Activated T-cell treated with anti-CD3 and anti-CD28 coated beads for 1 hour (primary cell): ENCODE data around the gene IL10RB.
"Not testable (repeated sequence)": the region's sequence is repeated elsewhere in the genome, so short reads cannot be mapped to it uniquely, and the experiment has no call there.

Source experiments
- DNase-seq: peaks from one replicate; pipeline ENCODE4 v3.0.0-alpha.2; 2020; ENCODE audit warnings: low read depth

Gene IL10RB

DNA sequence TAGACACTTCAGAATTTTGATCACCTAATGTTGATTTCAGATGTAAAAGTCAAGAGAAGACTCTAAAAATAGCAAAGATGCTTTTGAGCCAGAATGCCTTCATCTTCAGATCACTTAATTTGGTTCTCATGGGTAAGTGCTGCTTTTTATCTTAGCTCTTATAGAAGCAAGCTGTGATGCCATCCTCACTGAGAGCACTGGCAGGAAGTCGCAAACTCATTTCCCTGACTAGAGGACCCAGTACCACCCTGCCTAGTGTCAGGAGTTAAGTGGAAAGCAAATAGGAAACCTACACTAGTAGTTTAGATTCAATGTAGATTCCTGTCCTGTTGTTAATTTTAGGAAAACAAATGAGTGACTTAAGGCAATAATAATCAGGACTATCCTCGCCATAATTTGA lies 24.3 kb upstream of the IL10RB start:
- DNase-seq = no peak

DNA sequence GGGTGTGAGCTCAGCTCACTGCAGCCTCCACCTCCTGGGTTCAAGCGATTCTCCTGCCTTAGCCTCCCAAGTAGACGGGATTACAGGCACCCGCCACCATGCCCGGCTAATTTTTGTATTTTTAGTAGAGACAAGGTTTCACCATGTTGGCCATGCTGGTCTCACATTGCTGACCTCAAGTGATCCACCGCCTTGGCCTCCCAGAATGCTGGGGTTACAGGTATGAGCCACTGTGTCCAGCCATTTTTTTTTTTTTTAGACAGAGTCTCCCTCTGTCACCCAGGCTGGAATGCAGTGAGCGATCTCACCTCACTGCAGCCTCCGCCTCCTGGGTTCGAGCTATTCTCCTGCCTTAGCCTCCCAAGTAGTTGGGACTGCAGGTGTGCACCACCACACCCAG lies 23.3 kb upstream of the IL10RB start:
- not testable (repeated sequence) for DNase-seq

DNA sequence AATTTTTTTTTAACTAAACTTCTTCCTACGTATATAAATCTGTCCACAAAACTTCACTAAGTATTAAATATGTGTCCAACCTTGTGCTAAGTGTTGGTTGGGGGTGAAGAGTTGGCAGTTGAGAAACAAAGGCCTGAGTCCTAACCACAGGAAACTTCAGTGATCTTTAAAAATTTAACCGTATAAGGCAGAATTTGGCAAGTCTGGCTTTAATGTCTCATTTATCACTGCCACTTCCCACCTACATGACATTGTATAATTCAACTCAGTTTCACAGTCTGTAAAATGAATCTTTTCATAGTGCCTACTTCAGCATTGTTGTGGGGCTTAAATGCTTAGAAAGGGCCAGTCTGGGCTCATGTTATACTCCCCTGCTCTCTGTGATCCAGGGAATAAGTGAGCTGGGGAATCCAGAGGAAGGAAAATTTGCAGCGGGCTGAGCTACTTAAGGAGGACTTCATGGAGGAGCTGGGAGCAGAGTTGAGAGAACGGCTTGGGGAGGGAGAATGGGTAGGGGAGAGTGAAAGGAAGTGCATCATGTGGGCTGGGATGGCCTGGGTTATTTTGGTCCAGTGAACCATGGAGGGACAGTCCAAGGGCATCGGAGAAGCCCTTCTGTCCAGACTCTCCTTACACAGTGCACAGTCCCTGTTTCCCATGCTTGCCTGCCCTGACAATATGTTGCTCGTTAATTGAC lies 21.9 kb upstream of the IL10RB start:
- no peak for DNase-seq

DNA sequence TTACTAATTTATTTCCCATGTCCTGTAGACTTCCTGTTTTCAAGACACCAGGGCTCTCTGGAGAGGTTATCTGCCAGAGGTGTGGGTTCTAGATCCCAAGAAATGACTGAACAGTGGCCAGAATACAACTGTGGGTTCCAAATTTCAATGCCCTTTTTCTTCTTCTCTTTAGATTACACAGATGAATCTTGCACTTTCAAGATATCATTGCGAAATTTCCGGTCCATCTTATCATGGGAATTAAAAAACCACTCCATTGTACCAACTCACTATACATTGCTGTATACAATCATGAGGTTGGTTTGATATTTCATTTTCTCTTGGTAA lies 21.4 kb upstream of the IL10RB start:
- DNase-seq = no peak

DNA sequence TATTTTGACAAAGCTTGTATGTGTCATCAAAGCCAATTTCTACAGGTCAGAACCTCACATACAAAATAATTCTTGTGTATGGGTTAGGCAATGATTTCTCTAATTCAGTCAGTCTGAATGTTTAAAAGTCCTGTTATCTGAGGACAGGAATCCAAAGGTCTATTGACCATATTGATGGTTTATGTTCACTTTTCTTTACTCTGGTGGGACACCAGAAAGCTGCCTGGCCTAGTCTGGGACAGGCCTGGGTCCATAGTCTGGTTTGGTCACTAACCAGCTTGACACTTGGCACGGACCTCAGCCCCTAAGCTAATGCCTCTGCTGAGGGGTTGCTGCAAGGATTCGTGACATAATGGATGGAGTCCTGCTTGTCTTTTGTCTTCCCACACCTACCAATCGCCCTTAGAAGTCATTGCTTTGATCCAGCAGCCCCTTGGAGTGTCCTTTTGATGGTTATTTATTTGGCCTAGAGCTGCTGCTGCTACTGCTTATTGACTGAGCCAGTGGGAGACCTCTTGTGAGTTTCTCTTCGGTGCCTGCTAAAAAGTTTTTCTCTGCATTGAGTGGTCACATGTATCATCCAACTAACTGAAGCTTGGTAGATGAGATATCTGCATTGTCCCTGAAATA lies 20.8 kb upstream of the IL10RB start:
- DNase-seq = no peak

DNA sequence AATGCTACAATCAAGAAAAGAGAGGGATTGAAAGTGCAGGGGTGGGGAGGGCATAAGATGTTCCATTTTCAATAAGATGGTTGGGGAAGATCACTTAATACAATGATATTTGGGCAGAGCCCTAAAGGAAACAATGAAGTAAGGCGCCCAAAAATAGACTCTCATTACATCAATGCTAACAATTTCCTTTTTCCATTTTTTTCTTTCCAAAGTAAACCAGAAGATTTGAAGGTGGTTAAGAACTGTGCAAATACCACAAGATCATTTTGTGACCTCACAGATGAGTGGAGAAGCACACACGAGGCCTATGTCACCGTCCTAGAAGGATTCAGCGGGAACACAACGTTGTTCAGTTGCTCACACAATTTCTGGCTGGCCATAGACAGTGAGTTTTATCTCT lies 19.7 kb upstream of the IL10RB start:
- no peak for DNase-seq

DNA sequence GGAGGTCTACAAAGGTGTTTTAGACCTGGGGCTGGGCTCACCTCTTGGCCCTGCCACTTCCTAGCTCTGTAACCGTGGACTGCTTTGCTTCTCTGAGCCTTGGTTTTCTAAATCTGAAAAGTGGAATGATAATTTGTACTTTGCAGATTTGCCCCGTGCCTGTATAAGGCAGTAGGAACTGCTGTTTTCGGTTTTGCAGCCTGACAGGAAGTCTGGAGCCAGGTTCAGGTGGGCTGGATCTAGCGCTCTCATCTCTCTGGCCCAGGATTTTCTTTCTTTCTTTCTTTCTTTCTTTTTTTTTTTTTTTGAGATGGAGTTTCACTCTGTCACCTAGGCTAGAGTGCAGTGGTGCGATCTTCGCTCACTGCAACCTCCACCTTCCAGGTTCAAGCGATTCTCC lies 19.2 kb upstream of the IL10RB start:
- DNase-seq = no peak

DNA sequence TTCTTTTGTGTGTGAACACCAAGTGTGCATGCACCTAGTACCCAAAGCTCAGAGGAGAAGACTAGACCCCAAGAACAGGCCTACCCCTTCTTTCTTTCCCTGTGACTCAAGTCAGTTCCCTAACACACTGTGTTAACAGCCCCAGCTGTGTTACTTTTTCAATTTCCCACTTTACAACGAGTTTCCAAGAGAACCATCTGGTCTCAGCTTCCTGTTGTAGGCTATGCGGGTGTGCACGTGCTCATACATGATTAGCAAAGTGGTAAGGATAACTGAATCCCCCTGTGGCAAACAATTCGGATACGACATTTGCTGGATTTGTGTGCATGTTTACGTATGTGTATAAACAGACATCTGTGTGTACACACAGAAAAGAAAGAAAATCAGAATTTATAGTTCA lies 18.6 kb upstream of the IL10RB start:
- DNase-seq = no peak

DNA sequence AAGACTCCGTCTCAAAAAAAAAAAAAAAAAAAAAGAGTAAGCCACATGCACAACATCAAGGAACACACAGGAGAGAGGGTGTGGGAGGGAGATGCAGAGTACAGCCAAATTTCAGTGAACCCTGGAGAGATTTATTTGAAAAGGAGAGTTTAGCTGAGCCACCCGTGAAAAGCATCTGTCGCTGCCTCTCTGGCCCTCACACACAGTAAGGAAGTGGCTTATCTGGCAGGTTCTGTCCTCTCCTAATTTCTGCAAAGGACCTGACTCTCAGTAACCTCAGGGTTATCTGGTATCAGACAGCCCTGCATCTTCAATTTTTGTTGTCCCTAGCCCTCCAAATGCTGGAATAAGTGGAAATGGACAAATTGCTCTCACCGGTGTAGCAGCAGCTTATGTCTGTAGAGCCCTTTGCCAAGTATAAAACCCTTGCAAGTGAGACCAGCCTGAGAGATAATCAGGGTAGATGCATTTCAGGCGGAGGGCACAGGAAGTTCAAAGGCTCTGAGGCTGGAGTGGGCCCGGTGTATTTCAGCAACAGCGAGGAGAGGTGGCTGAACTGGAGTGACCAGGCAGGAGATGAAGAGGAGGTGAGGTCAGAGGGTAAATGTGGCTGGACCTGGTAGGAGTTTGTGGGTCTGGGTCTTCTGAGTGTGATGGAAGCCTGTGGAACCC lies 16.7 kb upstream of the IL10RB start:
- DNase-seq = no peak

DNA sequence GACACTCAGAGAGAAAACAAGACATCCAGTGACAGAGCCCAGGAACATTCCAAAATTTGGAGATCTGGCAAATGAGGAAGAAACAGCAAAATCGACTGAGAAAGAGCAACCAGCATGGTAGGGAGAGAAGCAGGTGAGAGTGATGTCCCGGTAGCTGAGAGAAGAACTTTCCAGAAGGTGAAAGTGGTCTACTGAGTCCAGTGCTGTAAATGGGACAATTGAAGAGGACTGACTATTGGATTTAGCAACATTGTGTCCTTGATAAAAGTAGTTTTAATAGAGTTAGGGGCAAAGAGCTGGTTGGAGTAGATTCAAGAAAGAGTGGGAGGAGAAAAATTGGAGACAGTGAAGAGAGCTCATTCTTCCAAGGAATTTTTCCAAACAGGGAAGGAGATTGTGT lies 15.0 kb upstream of the IL10RB start:
- no peak for DNase-seq

DNA sequence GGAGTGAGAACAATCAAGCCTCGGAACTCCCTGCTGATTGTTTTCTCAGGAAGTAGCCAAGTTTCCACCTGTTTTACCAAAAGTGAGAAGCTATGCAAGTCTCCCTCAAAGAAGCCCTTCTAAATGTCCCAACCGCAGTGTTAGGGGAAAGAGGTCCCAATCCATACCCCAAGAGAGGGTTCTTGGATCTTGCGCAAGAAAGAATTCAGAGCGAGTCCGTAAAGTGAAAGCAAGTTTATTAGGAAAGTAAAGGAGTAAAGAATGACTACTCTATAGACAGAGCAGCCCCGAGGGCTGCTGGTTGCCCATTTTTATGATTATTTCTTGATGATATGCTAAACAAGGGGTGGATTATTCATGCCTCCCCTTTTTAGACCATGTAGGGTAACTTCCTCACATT lies 12.8 kb upstream of the IL10RB start:
- DNase-seq = not testable (repeated sequence)

DNA sequence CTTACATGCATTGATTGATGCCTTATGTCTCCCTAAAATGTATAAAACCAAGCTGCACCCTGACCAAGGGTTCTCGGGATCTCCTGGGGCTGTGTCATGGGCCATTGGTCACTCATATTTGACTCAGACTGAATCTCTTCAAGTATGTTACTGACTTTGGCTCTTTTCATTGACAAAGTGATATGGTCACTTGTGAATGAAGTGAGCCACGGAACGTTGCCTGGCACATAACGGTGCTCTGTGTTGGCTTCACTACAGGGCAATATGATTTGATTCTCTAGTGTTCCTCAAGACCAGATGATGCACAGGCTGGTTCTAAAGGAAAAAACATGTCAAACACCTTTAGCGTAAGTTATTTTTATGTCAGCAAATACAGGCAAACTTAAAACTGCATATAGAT lies 11.4 kb upstream of the IL10RB start:
- DNase-seq = no peak

DNA sequence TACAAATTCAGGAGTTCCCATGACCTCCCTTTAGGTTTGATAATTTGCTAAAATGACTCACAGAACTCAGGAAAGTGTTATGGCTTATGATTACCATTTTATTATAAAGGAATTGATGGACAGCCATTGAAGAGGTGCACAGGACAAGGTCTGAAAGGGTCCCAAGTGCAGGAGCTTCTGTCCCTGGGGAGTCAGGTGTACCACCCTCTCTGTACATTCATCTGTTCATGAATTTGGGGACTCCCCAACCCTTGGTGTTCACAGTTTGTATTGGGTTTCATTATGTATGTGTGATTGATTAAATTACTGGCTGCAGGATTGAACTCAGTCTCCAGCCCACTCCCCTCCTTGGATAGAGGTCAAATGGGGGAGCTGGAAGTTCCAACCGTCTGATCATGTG lies 10.8 kb upstream of the IL10RB start:
- DNase-seq = no peak

DNA sequence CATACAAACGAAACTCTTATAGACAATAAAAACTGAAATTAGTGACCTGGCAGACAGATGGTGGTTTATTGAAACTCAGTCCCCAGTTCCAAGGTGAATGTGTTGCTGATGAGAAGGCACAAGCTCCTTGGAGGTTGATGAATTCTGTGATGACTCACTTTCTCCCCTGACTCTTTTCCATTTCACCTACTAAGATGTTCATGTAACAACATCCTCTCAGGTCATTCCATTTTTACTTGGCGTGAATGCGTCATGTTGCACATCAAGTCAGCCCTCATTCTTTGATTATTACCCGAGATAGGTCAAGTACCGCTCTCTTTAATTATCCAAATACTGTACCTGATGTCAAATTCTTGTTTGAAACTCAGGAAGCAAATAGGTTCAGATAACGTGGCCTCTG lies 10.1 kb upstream of the IL10RB start:
- DNase-seq = no peak

DNA sequence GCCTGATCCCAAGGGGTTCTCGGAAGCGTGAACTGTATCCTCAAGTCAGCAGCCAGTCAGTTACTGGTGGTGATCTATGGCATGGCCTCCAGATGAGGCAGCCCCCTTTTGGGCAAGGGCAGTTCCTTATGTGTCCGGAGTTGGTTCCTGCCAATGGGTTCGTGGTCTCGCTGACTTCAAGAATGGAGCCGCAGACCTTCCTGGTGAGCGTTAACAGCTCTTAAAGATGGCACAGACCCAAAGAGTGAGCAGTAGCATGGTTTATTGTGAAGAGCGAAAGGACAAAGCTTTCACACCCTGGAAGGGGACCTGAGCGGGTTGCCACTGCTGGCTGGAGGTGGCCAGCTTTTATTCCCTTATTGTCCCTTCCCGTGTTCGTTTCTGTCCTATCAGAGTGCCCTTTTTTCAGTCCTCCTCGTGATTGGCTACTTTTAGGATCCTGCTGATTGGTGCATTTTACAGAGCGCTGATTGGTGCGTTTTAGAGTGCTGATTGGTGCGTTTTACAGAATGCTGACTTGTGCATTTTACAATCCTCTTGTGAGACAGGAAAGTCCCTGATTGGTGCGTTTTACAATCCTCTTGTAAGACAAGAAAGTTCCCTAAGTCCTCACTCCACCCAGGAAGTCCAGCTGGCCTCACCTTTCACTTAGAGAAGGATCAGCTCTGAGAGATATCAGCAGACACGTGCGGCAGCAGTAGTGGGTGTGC lies 8.9 kb upstream of the IL10RB start:
- DNase-seq = no peak

DNA sequence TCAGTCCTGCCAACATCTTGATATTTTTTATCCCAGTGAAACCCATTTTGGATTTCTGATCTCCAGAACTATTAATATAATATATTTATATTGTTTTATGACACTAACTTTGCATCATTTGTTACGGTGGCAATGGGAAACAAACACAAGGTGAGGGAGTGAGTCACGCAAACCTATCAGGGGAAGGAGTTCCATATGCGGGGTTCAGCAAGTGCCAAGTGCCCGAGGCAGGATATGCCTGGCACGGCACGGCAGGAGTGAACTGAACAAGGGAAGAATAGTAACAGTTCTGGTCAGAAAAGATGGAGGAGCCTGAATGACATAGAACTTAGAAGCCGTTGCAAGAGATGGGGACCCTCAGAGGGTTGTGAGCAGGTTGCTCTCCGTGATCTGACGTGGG lies 7.7 kb upstream of the IL10RB start:
- no peak for DNase-seq

DNA sequence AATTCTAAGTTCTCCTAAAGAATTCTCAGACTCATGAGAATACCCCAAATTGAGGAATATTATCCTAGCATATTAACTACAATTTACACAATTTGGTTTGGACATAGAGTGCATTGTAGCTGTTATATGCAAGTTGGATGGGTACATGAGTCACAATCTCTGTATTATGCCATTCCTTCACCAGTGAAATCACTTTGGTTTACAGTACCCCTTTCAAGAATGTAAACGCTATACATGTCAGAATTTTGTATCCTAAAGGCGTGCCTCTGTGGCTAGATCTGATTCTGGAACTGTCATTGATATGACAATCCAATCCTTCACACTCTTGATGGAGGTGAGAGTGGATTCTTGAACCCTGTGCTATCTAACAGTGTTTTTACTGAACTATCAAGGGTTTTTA lies 6.7 kb upstream of the IL10RB start:
- DNase-seq = no peak

DNA sequence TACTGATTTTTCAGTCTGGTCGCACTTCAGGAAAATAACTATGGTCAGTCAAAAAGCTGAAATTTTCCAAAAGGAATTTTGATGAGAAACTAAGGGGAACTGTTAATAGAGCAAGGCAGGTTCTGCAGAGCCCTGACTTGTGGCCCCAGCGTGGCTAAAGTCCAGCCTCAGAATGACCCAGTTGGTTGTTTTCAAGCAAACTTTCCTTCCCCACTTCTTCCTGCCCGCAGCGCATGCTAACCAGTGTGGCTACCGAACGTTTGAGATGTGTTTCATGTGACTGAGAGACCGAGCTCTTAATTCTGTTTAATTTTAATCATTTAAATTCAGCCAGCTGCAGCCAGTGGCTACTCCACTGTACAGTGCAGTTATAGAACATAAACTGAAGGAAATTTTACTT lies 6.2 kb upstream of the IL10RB start:
- DNase-seq = no peak

DNA sequence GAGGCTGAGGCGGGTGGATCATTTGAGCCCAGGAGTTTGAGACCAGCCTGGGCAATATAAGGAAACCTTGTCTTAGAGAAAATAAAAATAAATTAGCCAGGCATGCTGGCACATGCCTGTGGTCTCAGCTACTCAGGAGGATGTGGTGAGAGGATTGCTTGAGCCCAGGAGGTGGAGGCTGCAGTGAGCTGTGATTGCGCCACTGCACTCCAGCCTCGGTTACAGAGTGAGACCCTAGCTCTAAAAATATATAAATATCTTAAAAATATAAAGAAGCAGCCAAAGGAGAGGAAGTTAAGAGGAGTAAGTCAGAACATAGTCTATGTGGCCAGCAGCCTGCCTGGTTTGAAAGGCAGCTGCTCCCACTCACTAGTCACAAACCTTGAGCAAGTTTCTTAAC lies 4.5 kb upstream of the IL10RB start:
- DNase-seq = no peak

DNA sequence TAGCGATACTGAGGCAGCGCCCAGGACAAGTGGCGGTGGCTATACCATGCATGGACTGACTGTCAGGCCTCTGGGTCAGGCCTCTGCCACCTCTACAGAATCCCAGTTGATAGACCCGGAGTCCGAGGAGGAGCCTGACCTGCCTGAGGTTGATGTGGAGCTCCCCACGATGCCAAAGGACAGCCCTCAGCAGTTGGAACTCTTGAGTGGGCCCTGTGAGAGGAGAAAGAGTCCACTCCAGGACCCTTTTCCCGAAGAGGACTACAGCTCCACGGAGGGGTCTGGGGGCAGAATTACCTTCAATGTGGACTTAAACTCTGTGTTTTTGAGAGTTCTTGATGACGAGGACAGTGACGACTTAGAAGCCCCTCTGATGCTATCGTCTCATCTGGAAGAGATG lies 3.2 kb upstream of the IL10RB start:
- no peak for DNase-seq

DNA sequence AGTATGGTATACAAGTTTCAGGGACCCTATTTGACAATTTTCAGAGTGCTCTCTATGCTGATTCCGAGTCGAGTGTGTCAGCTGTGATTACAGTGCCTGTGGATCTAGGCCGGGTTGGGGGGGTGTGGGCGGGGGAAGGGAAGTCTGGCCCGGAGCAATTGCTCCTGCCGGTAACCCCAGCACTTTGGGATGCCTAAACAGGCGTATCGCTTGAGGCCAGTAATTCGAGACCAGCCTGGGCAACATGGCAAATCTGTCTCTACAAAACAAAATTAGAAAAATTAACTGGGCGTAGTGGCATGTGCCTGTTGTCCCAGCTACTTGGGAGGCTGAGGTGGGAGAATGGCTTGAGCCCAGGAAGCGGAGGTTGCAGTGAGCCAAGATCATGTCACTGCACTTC lies 1.6 kb upstream of the IL10RB start:
- no peak for DNase-seq

DNA sequence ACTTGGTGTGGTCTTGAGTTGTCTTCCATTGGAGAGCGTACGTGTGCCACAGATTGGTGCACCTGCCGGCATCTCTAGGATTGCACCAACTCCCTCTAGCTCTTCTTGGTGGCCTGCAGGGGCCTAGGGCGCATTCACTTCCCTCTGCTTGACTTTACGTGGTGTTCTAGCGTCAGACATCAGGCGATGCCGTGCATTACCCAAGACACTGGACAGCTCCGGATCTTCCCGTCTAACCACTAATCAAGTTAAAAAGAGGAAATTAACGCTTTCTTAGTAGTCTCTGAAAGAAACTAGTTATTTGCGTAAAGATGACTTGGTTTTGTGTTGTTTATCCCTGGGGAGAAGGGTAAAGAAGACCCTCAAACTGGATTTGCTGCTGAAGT lies 510 bp upstream of the IL10RB start:
- DNase-seq = no peak

DNA sequence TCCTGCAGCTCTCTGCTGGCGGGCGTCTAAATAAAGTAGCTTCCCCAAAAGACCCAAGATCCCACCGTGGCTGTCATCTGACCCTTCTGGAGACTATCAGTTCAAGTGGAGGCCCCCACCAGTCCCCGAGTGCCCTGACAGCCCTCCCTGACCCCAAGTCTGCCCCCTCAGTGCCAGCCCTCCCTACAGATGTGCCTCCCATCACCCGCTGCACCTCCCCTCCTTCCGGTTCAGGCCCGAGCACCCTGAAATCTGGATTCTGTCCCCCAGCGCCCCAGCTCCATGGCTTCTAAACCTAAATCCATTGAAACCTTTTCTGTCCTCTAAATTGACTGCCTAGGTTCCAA lies 595 bp downstream of the IL10RB start:
- DNase-seq = peak; percentile 18
